ENCODE results near the gene STARD3. TPM values are rescaled to one million over a fixed set of nuclear protein-coding genes. Genes with fewer than 3 reads are reported as not detected.
A peak's percentile ranks its signal among the peaks of the same experiment; 100 is the strongest.

STARD3 gene
- total and polyA plus RNA-seq, 2 of the 13 experiments (the other 11 are each of a cell fraction or from before 2014, with no cell fraction given) = 34.6 to 100 TPM

- TF ChIP-seq MLXIP (CRISPR knock-in tag; IDR thresholded peaks at IDR 0.05; ENCODE audit: borderline replicate concordance) (no peak), HDAC2 (CRISPR knock-in tag; IDR thresholded peaks at IDR 0.05) (0 out of 2 replicates have a peak, but pooled peaks have one; percentile 41), ZNF574 (CRISPR knock-in tag; IDR thresholded peaks at IDR 0.05) (peak; percentile 15; the same call in 1 of the 2 replicates), MTA1 (CRISPR knock-in tag; IDR thresholded peaks at IDR 0.05; ENCODE audit: borderline replicate concordance) (no peak), HIC2 (CRISPR knock-in tag; IDR thresholded peaks at IDR 0.05; ENCODE audit: low read depth) (no peak), NBN (conservative IDR thresholded peaks at IDR 0.05) (no peak), E2F1 (CRISPR knock-in tag; IDR thresholded peaks at IDR 0.05) (no peak), SNAPC5 (CRISPR knock-in tag; IDR thresholded peaks at IDR 0.05; ENCODE audit: borderline replicate concordance) (no peak), GATA4 (IDR thresholded peaks at IDR 0.05; ENCODE audit: borderline replicate concordance, low read depth) (no peak), KLF12 (CRISPR knock-in tag; IDR thresholded peaks at IDR 0.05; ENCODE audit: borderline replicate concordance) (no peak), ZSCAN20 (CRISPR knock-in tag; IDR thresholded peaks at IDR 0.05; ENCODE audit: borderline replicate concordance) (no peak), STAG1 (CRISPR knock-in tag; IDR thresholded peaks at IDR 0.05) (no peak), NFIB (CRISPR knock-in tag; IDR thresholded peaks at IDR 0.05; ENCODE audit: borderline replicate concordance) (no peak), ZNF646 (CRISPR knock-in tag; IDR thresholded peaks at IDR 0.05) (no peak)
These were observed 62.8 kb downstream of the STARD3 start, which contains the start of gene ERBB2 (continued) for GRCh38 chr17:39699818-39700147.

Measured in HepG2 (cell line).